A673 (cell line): Measurements from ENCODE around the gene MPIG6B. TPM values are rescaled to one million over a fixed set of nuclear protein-coding genes. Genes with fewer than 3 reads are reported as not detected.

Experiments used
- BruUV-seq: library from RNA; stranded (reverse); fragments of 400-500 nt; replicated peaks from 2 replicates; lab custom pipeline; 2021; lab: Mats Ljungman, UMichigan
- CTCF ChIA-PET: fragments of 300-600 bp; sonication (Branson Sonifier 250); formaldehyde crosslinking; loops from one replicate; lab custom pipeline; 2022; ENCODE audit warnings: antibody characterized with exemption; lab: Charles Lee
- POLR2A ChIA-PET: fragments of 300-600 bp; sonication (Branson Sonifier 250); formaldehyde crosslinking; loops from one replicate; lab custom pipeline; 2022; ENCODE audit warnings: antibody characterized with exemption; ENCODE audit not compliant: low non-redundant PET; lab: Charles Lee
- DNase-seq: peaks from one replicate; pipeline ENCODE4 v3.0.0-alpha.2; 2015; ENCODE audit warnings: low spot score
- H3K27ac ChIP-seq: fragments of 200-600 bp; sonication (generic); 2 replicates; pipeline ENCODE4 v1.5.1; 2016; ENCODE audit warnings: mixed run types, low read depth, mild to moderate bottlenecking, mixed read lengths, antibody characterized with exemption, low read length; ENCODE audit not compliant: poor library complexity, severe bottlenecking
- H3K27me3 ChIP-seq: fragments of 200-600 bp; sonication (generic); replicated peaks from 2 replicates; pipeline ENCODE4 v1.6.1; 2017; ENCODE audit warnings: mixed run types, low read depth, mild to moderate bottlenecking, mixed read lengths, antibody characterized with exemption, low read length; ENCODE audit not compliant: insufficient read depth, poor library complexity
- H3K36me3 ChIP-seq: fragments of 200-600 bp; sonication (generic); 2 replicates; pipeline ENCODE4 v1.6.1; 2016; ENCODE audit warnings: mixed run types, mild to moderate bottlenecking, mixed read lengths, antibody characterized with exemption, low read length; ENCODE audit not compliant: insufficient read depth, poor library complexity, severe bottlenecking
- H3K4me1 ChIP-seq: fragments of 200-600 bp; sonication (generic); 2 replicates; pipeline ENCODE4 v1.6.1; 2017; ENCODE audit warnings: mixed run types, mild to moderate bottlenecking, mixed read lengths, antibody characterized with exemption, low read length; ENCODE audit not compliant: insufficient read depth, poor library complexity, severe bottlenecking
- H3K4me3 ChIP-seq: fragments of 200-600 bp; sonication (generic); 2 replicates; pipeline ENCODE4 v1.5.1; 2016; ENCODE audit warnings: low read depth, mixed run types, mild to moderate bottlenecking, mixed read lengths, low read length; ENCODE audit not compliant: poor library complexity, severe bottlenecking
- H3K9me3 ChIP-seq: fragments of 200-600 bp; sonication (generic); 2 replicates; pipeline ENCODE4 v1.6.1; 2016; ENCODE audit warnings: mixed run types, low read depth, mild to moderate bottlenecking, mixed read lengths, antibody characterized with exemption, low read length; ENCODE audit not compliant: poor library complexity, severe bottlenecking
- CTCF ChIP-seq: fragments of 300-800, 200-600 bp; sonication (generic); conservative IDR thresholded peaks from 2 replicates; pipeline ENCODE4 v1.5.1; 2017; ENCODE audit warnings: low read depth, mild to moderate bottlenecking, antibody characterized with exemption, low read length, moderate library complexity, mixed read lengths
- EZH2 ChIP-seq: fragments of 200-600 bp; sonication (generic); IDR thresholded peaks from 2 replicates; pipeline ENCODE4 v1.6.1; 2017; ENCODE audit warnings: borderline replicate concordance, low read depth, mild to moderate bottlenecking, mixed read lengths, antibody characterized with exemption, low read length; ENCODE audit not compliant: poor library complexity, severe bottlenecking
- intact Hi-C: fragments of 100-400 bp; cut with micrococcal nuclease; formaldehyde crosslinking; loops from one replicate; pipeline ENCODE4 v1.10.0; 2022; ENCODE audit not compliant: unreplicated experiment
- total RNA-seq: library from RNA; stranded (reverse); gene quantifications from 2 replicates; pipeline ENCODE4 v1.2.3, GENCODE V29; 2021

Gene MPIG6B
- total RNA-seq, 1 experiment from 2014 or later = not detected

GRCh38 chr6:31713991-31714684, 9.0 kb upstream of the MPIG6B start:
- POLR2A ChIA-PET = no interaction called here
- intact Hi-C loops = no loop called here
- no peak overlapping the region for H3K27ac ChIP-seq
- no peaks in the 10 kb centered on the region for H3K9me3 ChIP-seq
- no peaks in the 10 kb centered on the region for H3K27me3 ChIP-seq
- no peak for TF ChIP-seq CTCF
- no peak for TF ChIP-seq EZH2
- CTCF ChIA-PET = no interaction called here
- no peak for DNase-seq
- no peaks in the 10 kb centered on the region for H3K4me1 ChIP-seq
- no peak overlapping the region for H3K4me3 ChIP-seq
- no TSS peak for BruUV-seq
- no peaks in the 10 kb centered on the region for H3K36me3 ChIP-seq

GRCh38 chr6:31715022-31715958, 7.9 kb upstream of the MPIG6B start, which contains the start of gene LY6G6D:
Gene LY6G6D, plus strand, starts transcription at chr6:31715348. Its CDS starts 8 bp downstream, at chr6:31715356.
- Histone ChIP-seq H3K4me3 (no peak within 1 kb of the TSS), H3K36me3 (no peaks in the 10 kb centered on the region), H3K9me3 (no peaks in the 10 kb centered on the region), H3K27me3 (no peaks in the 10 kb centered on the region), H3K27ac (no peak within 1 kb of the TSS), H3K4me1 (no peaks in the 10 kb centered on the region)
- ChIA-PET CTCF (no interaction called here), POLR2A (no interaction called here)
- intact Hi-C loops = no loop called here
- BruUV-seq = no TSS peak
- DNase-seq = no peak
- no peak for TF ChIP-seq EZH2
- TF ChIP-seq CTCF = no peak

- H3K27me3 ChIP-seq = no peaks in the 10 kb centered on the region
- no peak overlapping the region for H3K4me3 ChIP-seq
- H3K36me3 ChIP-seq = no peaks in the 10 kb centered on the region
- POLR2A ChIA-PET = no interaction called here
- H3K27ac ChIP-seq = no peak overlapping the region
- no peak for DNase-seq
- BruUV-seq = no TSS peak
- intact Hi-C loops = no loop called here
- H3K4me1 ChIP-seq = no peaks in the 10 kb centered on the region
- CTCF ChIA-PET = no interaction called here
- H3K9me3 ChIP-seq = no peaks in the 10 kb centered on the region
- TF ChIP-seq CTCF (no peak), EZH2 (no peak)
Observed at GRCh38 chr6:31717499-31718222, 5.5 kb upstream of the MPIG6B start.
